HepG2 (cell line): ENCODE data around the gene CLEC18B. TPM values are rescaled to one million over a fixed set of nuclear protein-coding genes. Genes with fewer than 3 reads are reported as not detected.
"Not testable (repeated sequence)": the region's sequence is repeated elsewhere in the genome, so short reads cannot be mapped to it uniquely, and the experiment has no call there.

Experiments used
- ATAC-seq: fragments of 200-7000 bp; cut with Tn5 transposase; 3 replicates; pipeline ENCODE4 v1.9.1; 2020; ENCODE audit warnings: mild to moderate bottlenecking, moderate library complexity
- BruUV-seq: library from RNA; stranded (reverse); fragments of 400-500 nt; replicated peaks from 2 replicates; lab custom pipeline; 2021; lab: Mats Ljungman, UMichigan
- CTCF ChIA-PET: fragments of 300-600 bp; formaldehyde crosslinking; extraction: SDS; loops from one replicate; lab custom pipeline; 2021; ENCODE audit warnings: low total read pairs, inconsistent platforms, low intra/inter-chr PET ratio; lab: Yijun Ruan, JAX
- POLR2A ChIA-PET: fragments of 350-600 bp; sonication (Branson Sonifier 250); formaldehyde crosslinking; loops from one replicate; lab custom pipeline; 2020; ENCODE audit warnings: antibody characterized with exemption, inconsistent platforms; lab: Yijun Ruan, JAX
- DNase-seq: peaks from one replicate; pipeline ENCODE4 v3.0.0-alpha.2; 2015; ENCODE audit warnings: low spot score
- FAIRE-seq: peaks from 3 replicates; lab custom pipeline; 2011; peaks lifted over from hg19 to GRCh38; lab: Jason Lieb, UNC
- H2AFZ ChIP-seq: one replicate; pipeline ENCODE4 v1.6.1; 2011; ENCODE audit warnings: low read length, inconsistent platforms
- H3K27ac ChIP-seq: fragments of 300-600 bp; 3 replicates; pipeline ENCODE4 v1.8.0; 2011; ENCODE audit warnings: mixed run types, mild to moderate bottlenecking, mixed read lengths, low read length, inconsistent platforms; ENCODE audit not compliant: insufficient read depth; ENCODE audit errors: extremely low read length
- H3K27me3 ChIP-seq, 2 experiments: fragments of 200-600 bp in 1 of 2; 2 replicates in 1 of 2; 3 replicates in 1 of 2; pipeline versions ENCODE4 v1.6.0 to v1.8.0; 2011; ENCODE audit warnings: low read length in 2 of 2, mild to moderate bottlenecking in 2 of 2, moderate library complexity in 2 of 2, inconsistent platforms in 1 of 2; ENCODE audit not compliant: insufficient read depth in 2 of 2, control insufficient read depth in 1 of 2
- H3K36me3 ChIP-seq, 2 experiments: fragments of 200-600 bp in 1 of 2; replicated peaks in 1 of 2; 2 replicates in 1 of 2; 3 replicates in 1 of 2; pipeline versions ENCODE4 v1.5.1 to v1.8.0; 2011; ENCODE audit warnings: low read length in 2 of 2, inconsistent platforms in 1 of 2; ENCODE audit not compliant: insufficient read depth in 2 of 2, control insufficient read depth in 1 of 2
- H3K4me1 ChIP-seq: 2 replicates; pipeline ENCODE4 v1.5.1; 2012; ENCODE audit warnings: low read length, inconsistent platforms; ENCODE audit not compliant: insufficient read depth
- H3K4me2 ChIP-seq: 2 replicates; pipeline ENCODE4 v1.6.0; 2011; ENCODE audit warnings: low read depth, low read length, inconsistent platforms
- H3K4me3 ChIP-seq, 3 experiments: fragments of 200-600 bp in 1 of 3; sonication (generic), shearing (Covaris generic) in 1 of 3; replicated peaks in 1 of 3; 2 replicates each; pipeline ENCODE4 v1.5.1; 2011 to 2016; ENCODE audit warnings: low read length in 3 of 3, inconsistent platforms in 2 of 3, low read depth in 2 of 3, mild to moderate bottlenecking in 2 of 3, control low read depth in 1 of 3, mixed read lengths in 1 of 3; ENCODE audit not compliant: insufficient read depth in 1 of 3
- H3K79me2 ChIP-seq: one replicate; pipeline ENCODE4 v1.6.1; 2011; ENCODE audit warnings: low read length, inconsistent platforms; ENCODE audit not compliant: insufficient read depth
- H3K9ac ChIP-seq: 2 replicates; pipeline ENCODE4 v1.6.0; 2011; ENCODE audit warnings: mild to moderate bottlenecking, low read depth, low read length, inconsistent platforms; ENCODE audit not compliant: insufficient read depth
- H3K9me3 ChIP-seq: 2 replicates; pipeline ENCODE4 v1.5.1; 2012; ENCODE audit warnings: mild to moderate bottlenecking, low read length
- H4K20me1 ChIP-seq: 2 replicates; pipeline ENCODE4 v1.6.0; 2011; ENCODE audit warnings: inconsistent platforms, mild to moderate bottlenecking, low read length, moderate library complexity; ENCODE audit not compliant: insufficient read depth
- BHLHE40 ChIP-seq: IDR thresholded peaks from 2 replicates; pipeline ENCODE4 v1.6.1; 2011; ENCODE audit warnings: low read length, improper control_type of control experiment
- CTCF ChIP-seq: sonication (generic); formaldehyde crosslinking; IDR thresholded peaks from 2 replicates; pipeline ENCODE4 v1.5.0; 2020; ENCODE audit warnings: mild to moderate bottlenecking, missing genetic modification reagents, moderate library complexity
- FOSL2 ChIP-seq: sonication (generic); formaldehyde crosslinking; IDR thresholded peaks from 2 replicates; pipeline ENCODE4 v1.4.0; 2020; ENCODE audit warnings: missing genetic modification reagents
- FOXK1 ChIP-seq: sonication (generic); formaldehyde crosslinking; IDR thresholded peaks from 2 replicates; pipeline ENCODE4 v1.4.0; 2020; ENCODE audit warnings: low read depth, missing genetic modification reagents, borderline replicate concordance
- KDM2A ChIP-seq: sonication (generic); formaldehyde crosslinking; IDR thresholded peaks from 2 replicates; pipeline ENCODE4 v1.4.0; 2020; ENCODE audit warnings: low read depth, missing genetic modification reagents, borderline replicate concordance
- ONECUT2 ChIP-seq: sonication (generic); formaldehyde crosslinking; IDR thresholded peaks from 2 replicates; pipeline ENCODE4 v1.4.0; 2020; ENCODE audit warnings: missing genetic modification reagents
- RAD21 ChIP-seq: fragments of 450-650 bp; formaldehyde crosslinking; IDR thresholded peaks from 2 replicates; pipeline ENCODE4 v1.5.0; 2020; ENCODE audit warnings: mild to moderate bottlenecking
- SALL1 ChIP-seq: sonication (generic); formaldehyde crosslinking; IDR thresholded peaks from 2 replicates; pipeline ENCODE4 v1.8.0; 2022; ENCODE audit warnings: mild to moderate bottlenecking, missing genetic modification reagents
- SMC3 ChIP-seq: IDR thresholded peaks from 2 replicates; pipeline ENCODE4 v1.6.1; 2011; ENCODE audit warnings: low read length, improper control_type of control experiment
- STAG1 ChIP-seq: sonication (generic); formaldehyde crosslinking; IDR thresholded peaks from 2 replicates; pipeline ENCODE4 v1.4.0; 2020; ENCODE audit warnings: missing genetic modification reagents
- WGBS: methylation state at CpG from one replicate; pipeline ENCODE4 v1.1.6; 2017; ENCODE audit warnings: low lambda C conversion rate; 5-methylcytosine and 5-hydroxymethylcytosine counted together
- in situ Hi-C: cut with HindIII; loops from 2 replicates; pipeline ENCODE4 v1.10.0; 2017; ENCODE audit warnings: low pct_unique_long_range_greater_than_20kb; ENCODE audit not compliant: extremely low pct_ligation_motif_present
- intact Hi-C: fragments of 100-400 bp; cut with micrococcal nuclease; formaldehyde crosslinking; loops from one replicate; pipeline ENCODE4 v1.10.0; 2022; ENCODE audit not compliant: unreplicated experiment
- polyA plus RNA-seq, 8 experiments: library from polyadenylated mRNA; depleted of rRNA in 3 of 8; stranded (reverse) in 7 of 8; unstranded in 1 of 8; fragments of >200 nt; fragmentation: Illumina TruSeq in 4 of 8; extraction: Trizol in 4 of 8; gene quantifications; 2 replicates each; pipeline versions ENCODE4 v1.2.1 to v1.2.3, GENCODE V29; 2011 to 2016; ENCODE audit warnings: low read depth in 4 of 8, missing spikeins in 1 of 8, mixed read lengths in 1 of 8; ENCODE audit not compliant: insufficient read depth in 1 of 8
- total RNA-seq, 5 experiments: library from RNA; depleted of rRNA; stranded (reverse); fragments of >200 nt; fragmentation: Illumina TruSeq; extraction: Trizol; gene quantifications; 2 replicates each; pipeline ENCODE4 v1.2.3, GENCODE V29; 2016; ENCODE audit warnings: low read depth in 1 of 5

The CLEC18B gene
- total and polyA plus RNA-seq, 2 of the 13 experiments (the other 11 are each of a cell fraction or from before 2014, with no cell fraction given), result 0.31 to 1.1 TPM

- H3K4me2 ChIP-seq, BruUV-seq, H4K20me1 ChIP-seq, H3K9me3 ChIP-seq, POLR2A ChIA-PET, H2AFZ ChIP-seq, H3K27me3 ChIP-seq, H3K4me1 ChIP-seq, H3K36me3 ChIP-seq, H3K9ac ChIP-seq, H3K27ac ChIP-seq, H3K4me3 ChIP-seq, H3K79me2 ChIP-seq: not testable (repeated sequence)
- CTCF ChIA-PET, result interaction anchor here (1.4 to 2.0 kb wide), 2 partner anchors 121 to 126 kb away, joined by 3 to 10 read pairs; no protein-coding TSS in a partner anchor
- in situ Hi-C loops (loop anchor here (5.0 kb wide), 1 partner anchor 123 kb away; no protein-coding TSS in a partner anchor), intact Hi-C loops (loop anchor here (1.0 to 10.0 kb wide), 2 partner anchors 55 to 120 kb away; partner anchors contain the start of gene NPIPB15)
- FAIRE-seq, result peak; percentile 72
- ATAC-seq, result peak; percentile 83
- 15% methylated on average over 8 of the region's 13 CpGs for WGBS
- TF ChIP-seq SMC3, result peak; percentile 55; the same call in 1 of the 2 replicates
- peak; percentile 28; the same call in 1 of the 2 replicates for TF ChIP-seq FOSL2
- peak; percentile 40; the same call in 1 of the 2 replicates for TF ChIP-seq KDM2A (CRISPR knock-in tag)
- TF ChIP-seq STAG1 (CRISPR knock-in tag), result peak; percentile 89
- peak; percentile 90 for TF ChIP-seq CTCF (CRISPR knock-in tag)
- peak; percentile 84 for TF ChIP-seq RAD21 (CRISPR knock-in tag)
- peak; percentile 96 for TF ChIP-seq BHLHE40
- TF ChIP-seq ONECUT2, result peak; percentile 81
- TF ChIP-seq FOXK1, result 0 out of 2 replicates have a peak, but pooled peaks have one; percentile 20
- TF ChIP-seq SALL1 (CRISPR knock-in tag), result peak; percentile 15; the same call in 1 of the 2 replicates
- peak; percentile 45 for DNase-seq
Measured at GRCh38 chr16:74430036-74430712, 8.9 kb upstream of the CLEC18B start.

GRCh38 chr16:74428493-74428892, 7.2 kb upstream of the CLEC18B start:
- H3K4me1 ChIP-seq, intact Hi-C loops, H3K79me2 ChIP-seq, CTCF ChIA-PET, in situ Hi-C loops, ATAC-seq, H3K27ac ChIP-seq, BruUV-seq, H3K9ac ChIP-seq, H3K27me3 ChIP-seq, H2AFZ ChIP-seq, H3K36me3 ChIP-seq, H3K4me2 ChIP-seq, FAIRE-seq, H3K9me3 ChIP-seq, H3K4me3 ChIP-seq, POLR2A ChIA-PET, DNase-seq, H4K20me1 ChIP-seq: not testable (repeated sequence)
- WGBS, result 50% methylated on average over 2 of the region's 8 CpGs

- H2AFZ ChIP-seq, H3K9me3 ChIP-seq, H3K9ac ChIP-seq, H3K27me3 ChIP-seq, FAIRE-seq, BruUV-seq, H3K36me3 ChIP-seq, H3K27ac ChIP-seq, H3K4me1 ChIP-seq, H3K4me2 ChIP-seq, intact Hi-C loops, DNase-seq, H3K4me3 ChIP-seq, ATAC-seq, H4K20me1 ChIP-seq, in situ Hi-C loops, CTCF ChIA-PET, POLR2A ChIA-PET, H3K79me2 ChIP-seq: not testable (repeated sequence)
- WGBS, result 45% methylated on average over 6 of the region's 6 CpGs
Measured at GRCh38 chr16:74425751-74426150, 4.5 kb upstream of the CLEC18B start.
